ENCODE data around the gene AGXT2. TPM values are rescaled to one million over a fixed set of nuclear protein-coding genes. Genes with fewer than 3 reads are reported as not detected.

AGXT2 gene
- total and polyA plus RNA-seq, 2 donors (not counting 3 experiments of a cell fraction or from before 2014, with no cell fraction given) = not detected

DNA sequence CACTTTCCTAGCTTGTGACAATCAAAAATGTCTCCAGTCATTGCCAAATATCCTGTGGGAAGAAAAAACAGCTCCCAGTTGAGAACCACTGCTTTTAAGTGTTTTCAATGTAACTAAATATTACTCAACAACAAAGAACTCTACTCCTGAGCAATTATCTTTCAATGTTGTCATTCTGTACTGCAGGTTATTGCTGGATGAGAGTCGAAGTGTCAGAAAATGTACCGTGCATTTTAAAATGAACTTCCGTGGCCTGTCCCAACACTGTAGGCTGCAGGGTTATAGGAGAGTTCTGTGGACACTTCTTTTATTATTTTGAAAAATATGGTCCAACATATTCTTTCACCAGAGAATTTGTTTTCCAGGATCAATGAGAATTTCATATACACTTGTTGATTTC, 34.8 kb upstream of the AGXT2 start:
- no peak for DNase-seq (ENCODE audit: low read depth, low spot score)
- dilution Hi-C loops (cut with MboI; ENCODE audit: extremely low pct_ligation_motif_present, low sequenced_read_pairs) (no loop called here), intact Hi-C loops (cut with micrococcal nuclease) (no loop called here)
- Histone ChIP-seq H3K27me3 (ENCODE audit: control insufficient read depth in 2 of 2, insufficient read depth in 2 of 2, low read length in 2 of 2) (no peaks in the 10 kb centered on the region), H3K4me2 (ENCODE audit: insufficient read depth, low read length) (no peak overlapping the region), H3K9me1 (replicated peaks; ENCODE audit: control insufficient read depth, extremely low read depth, insufficient read depth, low read length) (no peaks in the 10 kb centered on the region), H3K4me1 (ENCODE audit: control insufficient read depth, extremely low read depth, insufficient read depth, low read length) (no peaks in the 10 kb centered on the region), H3K4me3 (replicated peaks in 1 of 3; ENCODE audit: insufficient read depth in 1 of 3, low read depth in 1 of 3, low read length in 3 of 3) (no peak overlapping the region), H3K9me3 (replicated peaks; ENCODE audit: control insufficient read depth, insufficient read depth, low read length) (no peaks in the 10 kb centered on the region), H4K20me1 (replicated peaks; ENCODE audit: control insufficient read depth, extremely low read depth, insufficient read depth, low read length) (no peaks in the 10 kb centered on the region), H3K27ac (ENCODE audit: insufficient read depth, low read depth, low read length) (no peak overlapping the region), H3K79me2 (ENCODE audit: control insufficient read depth, insufficient read depth, low read length) (no peaks in the 10 kb centered on the region), H3K9ac (replicated peaks; ENCODE audit: extremely low read depth, insufficient read depth, low read length) (no peak overlapping the region), H2AFZ (ENCODE audit: low read depth, low read length) (no peak overlapping the region), H3K36me3 (ENCODE audit: control insufficient read depth in 2 of 2, extremely low read depth in 1 of 2, insufficient read depth in 2 of 2, low read length in 2 of 2) (no peaks in the 10 kb centered on the region)
- FAIRE-seq = no peak
- ChIA-PET CTCF (no interaction called here), POLR2A (no interaction called here)
- TF ChIP-seq POLR2AphosphoS5 (IDR thresholded peaks at IDR 0.05; ENCODE audit: insufficient read depth, low read depth, low read length) (no peak), MYC (IDR thresholded peaks at IDR 0.05; ENCODE audit: low read depth, low read length) (no peak), GATA2 (IDR thresholded peaks at IDR 0.05; ENCODE audit: insufficient read depth, insufficient read length, low read depth, low read length) (no peak), EZH2 (IDR thresholded peaks at IDR 0.05; ENCODE audit: borderline replicate concordance, low read depth, low read length, severe bottlenecking) (no peak), POLR2A (IDR thresholded peaks at IDR 0.05; ENCODE audit: low read depth, low read length) (no peak), JUN (IDR thresholded peaks at IDR 0.05; ENCODE audit: borderline replicate concordance, insufficient read depth, insufficient read length, low read depth) (no peak), FOS (IDR thresholded peaks at IDR 0.05; ENCODE audit: borderline replicate concordance, insufficient read depth, low read length) (no peak)
- TF ChIP-seq, protein P1, sequence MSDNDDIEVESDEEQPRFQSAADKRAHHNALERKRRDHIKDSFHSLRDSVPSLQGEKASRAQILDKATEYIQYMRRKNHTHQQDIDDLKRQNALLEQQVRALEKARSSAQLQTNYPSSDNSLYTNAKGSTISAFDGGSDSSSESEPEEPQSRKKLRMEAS (IDR thresholded peaks at IDR 0.05; ENCODE audit: insufficient read depth, insufficient read length) = no peak
- TF ChIP-seq, protein P2, sequence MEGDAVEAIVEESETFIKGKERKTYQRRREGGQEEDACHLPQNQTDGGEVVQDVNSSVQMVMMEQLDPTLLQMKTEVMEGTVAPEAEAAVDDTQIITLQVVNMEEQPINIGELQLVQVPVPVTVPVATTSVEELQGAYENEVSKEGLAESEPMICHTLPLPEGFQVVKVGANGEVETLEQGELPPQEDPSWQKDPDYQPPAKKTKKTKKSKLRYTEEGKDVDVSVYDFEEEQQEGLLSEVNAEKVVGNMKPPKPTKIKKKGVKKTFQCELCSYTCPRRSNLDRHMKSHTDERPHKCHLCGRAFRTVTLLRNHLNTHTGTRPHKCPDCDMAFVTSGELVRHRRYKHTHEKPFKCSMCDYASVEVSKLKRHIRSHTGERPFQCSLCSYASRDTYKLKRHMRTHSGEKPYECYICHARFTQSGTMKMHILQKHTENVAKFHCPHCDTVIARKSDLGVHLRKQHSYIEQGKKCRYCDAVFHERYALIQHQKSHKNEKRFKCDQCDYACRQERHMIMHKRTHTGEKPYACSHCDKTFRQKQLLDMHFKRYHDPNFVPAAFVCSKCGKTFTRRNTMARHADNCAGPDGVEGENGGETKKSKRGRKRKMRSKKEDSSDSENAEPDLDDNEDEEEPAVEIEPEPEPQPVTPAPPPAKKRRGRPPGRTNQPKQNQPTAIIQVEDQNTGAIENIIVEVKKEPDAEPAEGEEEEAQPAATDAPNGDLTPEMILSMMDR (IDR thresholded peaks at IDR 0.05; ENCODE audit: extremely low read depth in 1 of 2, insufficient read depth in 1 of 2, low read depth in 1 of 2, low read length in 2 of 2) = no peak
- BruUV-seq (replicated peaks) = no TSS peak

Data from endothelial cell of umbilical vein (primary cell).